ACHN (cell line): Measurements from ENCODE around the gene TBC1D22A.

Source experiments
- DNase-seq: peaks from one replicate; pipeline ENCODE4 v3.0.0-alpha.2; 2015
- in situ Hi-C: cut with HindIII; loops from 2 replicates; pipeline ENCODE4 v1.10.0; 2017; ENCODE audit warnings: low sequenced_read_pairs, low pct_ligation_motif_present, low pct_unique_long_range_greater_than_20kb

Gene TBC1D22A

GRCh38 chr22:46881373-46882118 lies 119.1 kb downstream of the TBC1D22A start:
- in situ Hi-C loops, result no loop called here
- peak; percentile 31 for DNase-seq

- DNase-seq, result no peak
- in situ Hi-C loops, result no loop called here
Observed at GRCh38 chr22:46883092-46883910, 120.9 kb downstream of the TBC1D22A start.

GRCh38 chr22:46884365-46884764 lies 121.9 kb downstream of the TBC1D22A start:
- in situ Hi-C loops, result no loop called here
- DNase-seq, result no peak

GRCh38 chr22:46887978-46888377 lies 125.5 kb downstream of the TBC1D22A start:
- in situ Hi-C loops, result no loop called here

GRCh38 chr22:46890819-46891218 lies 128.4 kb downstream of the TBC1D22A start:
- in situ Hi-C loops, result no loop called here
- no peak for DNase-seq

More at GRCh38 chr22:46887978-46888377, 125.5 kb downstream of the TBC1D22A start:
- no peak for DNase-seq

- in situ Hi-C loops, result no loop called here
- no peak for DNase-seq
Observed at GRCh38 chr22:46891382-46891951, 129.0 kb downstream of the TBC1D22A start.

GRCh38 chr22:46892866-46893265 lies 130.4 kb downstream of the TBC1D22A start:
- in situ Hi-C loops, result no loop called here
- DNase-seq, result no peak

- in situ Hi-C loops, result no loop called here
- DNase-seq, result no peak
Observed at GRCh38 chr22:46893281-46894020, 131.0 kb downstream of the TBC1D22A start.

- no peak for DNase-seq
- in situ Hi-C loops, result no loop called here
Observed at GRCh38 chr22:46894081-46894671, 131.7 kb downstream of the TBC1D22A start.

GRCh38 chr22:46894851-46895640 lies 132.6 kb downstream of the TBC1D22A start:
- in situ Hi-C loops, result no loop called here
- no peak for DNase-seq

GRCh38 chr22:46895753-46896152 lies 133.3 kb downstream of the TBC1D22A start:
- in situ Hi-C loops, result no loop called here
- no peak for DNase-seq

GRCh38 chr22:46896166-46896565 lies 133.7 kb downstream of the TBC1D22A start:
- DNase-seq, result no peak
- in situ Hi-C loops, result no loop called here

- in situ Hi-C loops, result no loop called here
- DNase-seq, result no peak
Observed at GRCh38 chr22:46896568-46897245, 134.3 kb downstream of the TBC1D22A start.

GRCh38 chr22:46897246-46897623 lies 134.8 kb downstream of the TBC1D22A start:
- DNase-seq, result no peak

GRCh38 chr22:46900549-46900948 lies 138.1 kb downstream of the TBC1D22A start:
- no peak for DNase-seq
- in situ Hi-C loops, result no loop called here

More at GRCh38 chr22:46897246-46897623, 134.8 kb downstream of the TBC1D22A start:
- in situ Hi-C loops, result no loop called here

- DNase-seq, result no peak
- in situ Hi-C loops, result no loop called here
Observed at GRCh38 chr22:46902436-46902835, 140.0 kb downstream of the TBC1D22A start.
